HAP-1 (cell line): ENCODE data around the gene THOC6.
"Not testable (repeated sequence)": the region's sequence is repeated elsewhere in the genome, so short reads cannot be mapped to it uniquely, and the experiment has no call there.

Source experiments
- DNase-seq, 2 experiments: peaks; one replicate each; pipeline ENCODE4 v3.0.0-alpha.2; 2016 to 2020; ENCODE audit warnings: low spot score in 2 of 2
- H3K27me3 ChIP-seq: fragments of 250-450 bp; sonication (Bioruptor Pico); 2 replicates; pipeline ENCODE4 v1.5.1; 2020; ENCODE audit warnings: low read depth, mild to moderate bottlenecking, moderate library complexity
- H3K36me3 ChIP-seq: fragments of 250-450 bp; sonication (Bioruptor Pico); replicated peaks from 2 replicates; pipeline ENCODE4 v1.5.1; 2020; ENCODE audit warnings: mild to moderate bottlenecking
- H3K4me1 ChIP-seq: fragments of 250-450 bp; sonication (Bioruptor Pico); 2 replicates; pipeline ENCODE4 v1.5.1; 2020; ENCODE audit warnings: mild to moderate bottlenecking
- H3K4me3 ChIP-seq: fragments of 250-450 bp; sonication (Bioruptor Pico); 2 replicates; pipeline ENCODE4 v1.5.1; 2020; ENCODE audit warnings: mild to moderate bottlenecking, moderate library complexity
- H3K9me3 ChIP-seq: fragments of 250-450 bp; sonication (Bioruptor Pico); 2 replicates; pipeline ENCODE4 v1.5.1; 2020; ENCODE audit warnings: mild to moderate bottlenecking, moderate library complexity
- in situ Hi-C: fragments of 300-500 bp; cut with MboI; formaldehyde crosslinking; loops from 3 replicates; pipeline ENCODE4 v1.14.3; 2020; ENCODE audit warnings: low sequenced_read_pairs, inconsistent platforms, mixed read lengths

THOC6 gene

DNA sequence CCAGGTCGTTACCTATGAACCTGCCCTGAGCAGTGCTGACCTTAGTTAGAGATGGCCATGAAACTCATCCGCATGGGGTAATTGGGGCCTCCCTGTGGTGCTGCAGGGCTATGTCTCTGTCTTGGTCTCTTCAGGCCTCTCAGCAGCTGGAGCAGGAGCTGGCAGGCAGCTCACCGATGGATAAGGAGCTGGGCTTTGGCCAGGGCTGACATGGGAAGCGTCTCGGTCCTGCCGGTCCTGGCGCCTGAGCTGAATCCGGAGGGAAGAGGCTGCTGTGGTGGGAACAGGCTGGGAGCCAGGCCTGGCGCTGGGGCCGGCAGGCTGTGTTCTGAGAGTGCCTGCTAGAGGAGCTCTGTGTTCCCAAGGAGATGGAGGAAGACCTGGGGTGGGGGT is 51.7 kb downstream of the THOC6 start:
- in situ Hi-C loops = no loop called here
- H3K4me1 ChIP-seq = no peaks in the 10 kb centered on the region
- peaks cover 40% of the 10 kb centered on the region for H3K27me3 ChIP-seq
- H3K36me3 ChIP-seq = no peaks in the 10 kb centered on the region
- DNase-seq = no peak
- H3K9me3 ChIP-seq = no peaks in the 10 kb centered on the region
- no peak overlapping the region for H3K4me3 ChIP-seq

DNA sequence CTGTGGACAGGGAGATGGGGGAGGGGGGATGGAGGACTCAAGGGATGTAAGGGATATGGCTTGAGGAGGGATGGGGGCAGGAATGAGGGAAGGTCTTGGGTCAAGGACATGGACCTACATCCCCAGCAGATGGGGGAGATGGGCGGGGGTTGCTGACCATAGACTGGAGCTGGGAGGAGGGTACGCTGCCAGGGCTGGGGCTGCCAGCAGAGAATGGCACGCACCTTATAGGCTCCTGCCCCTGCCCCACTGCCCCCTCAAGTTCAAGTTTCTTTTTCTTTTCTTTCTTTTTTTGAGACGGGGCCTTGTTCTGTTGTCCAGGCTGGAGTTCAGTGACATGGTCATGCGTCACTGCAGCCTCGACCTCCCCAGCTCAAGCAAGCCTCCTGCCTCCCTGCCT is 52.1 kb downstream of the THOC6 start:
- DNase-seq, H3K9me3 ChIP-seq, H3K4me1 ChIP-seq, H3K4me3 ChIP-seq, H3K36me3 ChIP-seq, in situ Hi-C loops: not testable (repeated sequence)
- peaks cover 42% of the 10 kb centered on the region for H3K27me3 ChIP-seq

DNA sequence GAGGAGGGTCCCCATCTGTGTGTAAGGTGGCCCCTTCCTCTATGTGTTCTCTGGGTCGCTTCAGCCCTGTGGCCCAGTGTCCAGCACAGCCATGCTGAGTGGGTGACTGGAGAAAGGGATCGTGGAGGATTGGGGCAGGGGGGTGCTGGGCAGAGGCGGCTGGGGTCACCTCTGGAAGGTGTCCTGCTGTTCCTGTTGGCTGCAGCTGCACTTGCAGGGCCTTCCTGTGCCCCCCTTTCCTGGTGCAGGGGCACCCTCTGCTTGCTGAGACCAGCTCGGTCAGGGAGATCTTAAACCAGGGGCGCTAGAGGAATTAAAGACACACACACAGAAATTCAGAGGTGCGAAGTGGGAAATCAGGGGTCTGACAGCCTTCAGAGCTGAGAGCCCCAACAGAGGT is 52.7 kb downstream of the THOC6 start:
- in situ Hi-C loops = no loop called here
- H3K4me1 ChIP-seq = no peaks in the 10 kb centered on the region
- DNase-seq = no peak
- no peaks in the 10 kb centered on the region for H3K36me3 ChIP-seq
- no peaks in the 10 kb centered on the region for H3K9me3 ChIP-seq
- no peak overlapping the region for H3K4me3 ChIP-seq
- H3K27me3 ChIP-seq = peaks cover 42% of the 10 kb centered on the region
